ENCODE data around the gene IGF2BP2.

- TF ChIP-seq CTCF (IDR thresholded peaks at IDR 0.05) = no peak
- TF ChIP-seq EZH2 (IDR thresholded peaks at IDR 0.05; ENCODE audit: borderline replicate concordance, insufficient read depth, low read depth, low read length, poor library complexity, severe bottlenecking) = no peak
These were observed 18.3 kb upstream of the IGF2BP2 start for GRCh38 chr3:185843126-185843525.
